HG03060 (cell line): ENCODE results near the gene CTDSP2.
"Not testable (repeated sequence)": the region's sequence is repeated elsewhere in the genome, so short reads cannot be mapped to it uniquely, and the experiment has no call there.

ENCODE experiments used
- ATAC-seq: cut with Tn5 transposase; IDR thresholded peaks from one replicate; pipeline ENCODE4 v1.9.1; 2021; ENCODE audit warnings: low read depth, moderate number of reproducible peaks; ENCODE audit not compliant: unreplicated experiment

Gene CTDSP2

GRCh38 chr12:57882575-57882974 is 36.0 kb upstream of the CTDSP2 start:
- no peak for ATAC-seq

GRCh38 chr12:57881475-57881874 is 34.9 kb upstream of the CTDSP2 start:
- no peak for ATAC-seq

GRCh38 chr12:57881035-57881434 is 34.5 kb upstream of the CTDSP2 start:
- ATAC-seq = not testable (repeated sequence)

- no peak for ATAC-seq
Observed at GRCh38 chr12:57877876-57878275, 31.3 kb upstream of the CTDSP2 start.

GRCh38 chr12:57875753-57876547 is 29.4 kb upstream of the CTDSP2 start:
- no peak for ATAC-seq

- ATAC-seq = no peak
Observed at GRCh38 chr12:57874166-57875108, 27.9 kb upstream of the CTDSP2 start.

- no peak for ATAC-seq
Observed at GRCh38 chr12:57872362-57872761, 25.8 kb upstream of the CTDSP2 start.

- no peak for ATAC-seq
Observed at GRCh38 chr12:57869927-57870318, 23.4 kb upstream of the CTDSP2 start.

GRCh38 chr12:57869298-57869926 is 22.9 kb upstream of the CTDSP2 start:
- ATAC-seq = no peak

- no peak for ATAC-seq
Observed at GRCh38 chr12:57868851-57869268, 22.3 kb upstream of the CTDSP2 start.

- no peak for ATAC-seq
Observed at GRCh38 chr12:57868221-57868620, 21.7 kb upstream of the CTDSP2 start.

- no peak for ATAC-seq
Observed at GRCh38 chr12:57866308-57867019, 19.9 kb upstream of the CTDSP2 start.

GRCh38 chr12:57865084-57865751 is 18.7 kb upstream of the CTDSP2 start:
- no peak for ATAC-seq

GRCh38 chr12:57864442-57865083 is 18.0 kb upstream of the CTDSP2 start:
- no peak for ATAC-seq

- no peak for ATAC-seq
Observed at GRCh38 chr12:57863676-57864075, 17.1 kb upstream of the CTDSP2 start.

GRCh38 chr12:57861967-57862366 is 15.4 kb upstream of the CTDSP2 start:
- no peak for ATAC-seq

GRCh38 chr12:57860883-57861282 is 14.4 kb upstream of the CTDSP2 start:
- ATAC-seq = not testable (repeated sequence)

GRCh38 chr12:57859121-57859520 is 12.6 kb upstream of the CTDSP2 start:
- no peak for ATAC-seq

- ATAC-seq = not testable (repeated sequence)
Observed at GRCh38 chr12:57858123-57858522, 11.6 kb upstream of the CTDSP2 start.
